Measurements from ENCODE around the gene TOP1. TPM values are rescaled to one million over a fixed set of nuclear protein-coding genes. Genes with fewer than 3 reads are reported as not detected.

The TOP1 gene
- total and polyA plus RNA-seq, 9 of the 15 experiments (the other 6 are each of a cell fraction or from before 2014, with no cell fraction given), result 26.4 to 127 (median 39.6) TPM

DNA sequence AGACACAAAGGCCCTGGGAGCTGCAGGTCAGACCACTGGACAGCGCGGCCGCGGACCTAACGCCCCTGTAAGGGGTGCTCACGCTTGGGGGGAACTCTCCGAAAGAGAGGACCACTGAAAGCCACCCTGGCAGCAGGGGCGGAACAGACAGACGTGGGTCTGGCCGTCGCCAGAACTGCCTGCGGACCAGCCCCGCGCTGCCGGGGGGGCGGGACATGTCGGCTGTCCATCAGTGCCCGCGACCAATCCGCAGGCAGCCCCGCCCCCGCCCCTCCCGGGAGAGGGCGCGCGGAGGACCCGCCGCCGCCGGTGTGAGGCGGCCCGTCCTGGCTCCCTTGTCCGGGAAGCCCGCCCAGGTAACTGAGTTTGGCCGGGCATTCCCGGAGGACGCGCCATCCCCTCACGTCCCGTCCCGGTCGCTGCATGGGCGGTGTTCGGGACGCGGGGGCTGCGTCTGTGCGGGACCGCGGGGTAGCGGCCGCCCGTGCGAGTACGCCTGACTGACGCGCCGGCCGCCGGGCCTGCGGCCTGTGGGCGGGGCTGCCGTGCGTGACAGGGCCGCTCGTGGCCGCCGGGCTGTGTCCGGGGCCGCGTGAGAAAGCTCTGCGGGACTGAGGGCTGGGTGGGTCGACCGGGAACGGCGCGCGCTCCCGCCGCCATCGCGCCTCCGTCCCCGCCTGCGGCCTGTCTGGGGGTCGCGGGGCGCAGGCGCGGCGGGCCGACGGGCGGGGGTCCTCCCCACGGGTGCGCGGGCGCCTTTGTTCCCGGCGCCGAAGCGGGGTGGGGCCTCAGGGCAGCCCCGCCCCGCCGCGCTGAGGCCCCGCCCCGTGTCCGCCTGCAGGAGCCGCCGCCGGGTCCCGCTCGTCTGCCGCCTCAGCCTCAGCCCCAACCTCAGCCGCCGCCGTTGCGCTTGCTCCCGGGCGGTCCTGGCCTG lies 108.3 kb downstream of the TOP1 start, which contains the start of gene PLCG1 (continued):
- TF ChIP-seq, protein P1, sequence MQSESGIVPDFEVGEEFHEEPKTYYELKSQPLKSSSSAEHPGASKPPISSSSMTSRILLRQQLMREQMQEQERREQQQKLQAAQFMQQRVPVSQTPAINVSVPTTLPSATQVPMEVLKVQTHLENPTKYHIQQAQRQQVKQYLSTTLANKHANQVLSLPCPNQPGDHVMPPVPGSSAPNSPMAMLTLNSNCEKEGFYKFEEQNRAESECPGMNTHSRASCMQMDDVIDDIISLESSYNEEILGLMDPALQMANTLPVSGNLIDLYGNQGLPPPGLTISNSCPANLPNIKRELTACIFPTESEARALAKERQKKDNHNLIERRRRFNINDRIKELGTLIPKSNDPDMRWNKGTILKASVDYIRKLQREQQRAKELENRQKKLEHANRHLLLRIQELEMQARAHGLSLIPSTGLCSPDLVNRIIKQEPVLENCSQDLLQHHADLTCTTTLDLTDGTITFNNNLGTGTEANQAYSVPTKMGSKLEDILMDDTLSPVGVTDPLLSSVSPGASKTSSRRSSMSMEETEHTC (IDR thresholded peaks at IDR 0.05), result 0 out of 2 replicates have a peak, but pooled peaks have one; percentile 23
- TF ChIP-seq NR2C2 (CRISPR knock-in tag; IDR thresholded peaks at IDR 0.05) (0 out of 2 replicates have a peak, but pooled peaks have one; percentile 43), NR2C2 (tag; IDR thresholded peaks at IDR 0.05) (no peak), ZNF3 (CRISPR knock-in tag; IDR thresholded peaks at IDR 0.05) (no peak), CXXC5 (CRISPR knock-in tag; IDR thresholded peaks at IDR 0.05) (peak; percentile 92), FOXJ2 (tag; IDR thresholded peaks at IDR 0.05) (no peak), JUN (IDR thresholded peaks at IDR 0.05; ENCODE audit: borderline replicate concordance, low read depth, low read length) (peak; percentile 36; the same call in 1 of the 2 replicates), JUN (CRISPR knock-in tag; IDR thresholded peaks at IDR 0.05; ENCODE audit: borderline replicate concordance) (no peak), SP1 (CRISPR knock-in tag; IDR thresholded peaks at IDR 0.05) (peak; percentile 83), CBX3 (IDR thresholded peaks at IDR 0.05; ENCODE audit: borderline replicate concordance in 1 of 2, low read length in 2 of 2) (no peak), NR4A1 (CRISPR knock-in tag; IDR thresholded peaks at IDR 0.05) (no peak), NR4A1 (tag; IDR thresholded peaks at IDR 0.05) (0 out of 2 replicates have a peak, but pooled peaks have one; percentile 21), ZNF507 (tag; conservative IDR thresholded peaks at IDR 0.05) (no peak), POLR3G (IDR thresholded peaks at IDR 0.05; ENCODE audit: extremely low read depth, insufficient read length, insufficient replicate concordance) (no peak), TCF7 (IDR thresholded peaks at IDR 0.05; ENCODE audit: borderline replicate concordance) (no peak), STAG1 (CRISPR knock-in tag; IDR thresholded peaks at IDR 0.05; ENCODE audit: borderline replicate concordance) (no peak)
- TF ChIP-seq, protein P2, sequence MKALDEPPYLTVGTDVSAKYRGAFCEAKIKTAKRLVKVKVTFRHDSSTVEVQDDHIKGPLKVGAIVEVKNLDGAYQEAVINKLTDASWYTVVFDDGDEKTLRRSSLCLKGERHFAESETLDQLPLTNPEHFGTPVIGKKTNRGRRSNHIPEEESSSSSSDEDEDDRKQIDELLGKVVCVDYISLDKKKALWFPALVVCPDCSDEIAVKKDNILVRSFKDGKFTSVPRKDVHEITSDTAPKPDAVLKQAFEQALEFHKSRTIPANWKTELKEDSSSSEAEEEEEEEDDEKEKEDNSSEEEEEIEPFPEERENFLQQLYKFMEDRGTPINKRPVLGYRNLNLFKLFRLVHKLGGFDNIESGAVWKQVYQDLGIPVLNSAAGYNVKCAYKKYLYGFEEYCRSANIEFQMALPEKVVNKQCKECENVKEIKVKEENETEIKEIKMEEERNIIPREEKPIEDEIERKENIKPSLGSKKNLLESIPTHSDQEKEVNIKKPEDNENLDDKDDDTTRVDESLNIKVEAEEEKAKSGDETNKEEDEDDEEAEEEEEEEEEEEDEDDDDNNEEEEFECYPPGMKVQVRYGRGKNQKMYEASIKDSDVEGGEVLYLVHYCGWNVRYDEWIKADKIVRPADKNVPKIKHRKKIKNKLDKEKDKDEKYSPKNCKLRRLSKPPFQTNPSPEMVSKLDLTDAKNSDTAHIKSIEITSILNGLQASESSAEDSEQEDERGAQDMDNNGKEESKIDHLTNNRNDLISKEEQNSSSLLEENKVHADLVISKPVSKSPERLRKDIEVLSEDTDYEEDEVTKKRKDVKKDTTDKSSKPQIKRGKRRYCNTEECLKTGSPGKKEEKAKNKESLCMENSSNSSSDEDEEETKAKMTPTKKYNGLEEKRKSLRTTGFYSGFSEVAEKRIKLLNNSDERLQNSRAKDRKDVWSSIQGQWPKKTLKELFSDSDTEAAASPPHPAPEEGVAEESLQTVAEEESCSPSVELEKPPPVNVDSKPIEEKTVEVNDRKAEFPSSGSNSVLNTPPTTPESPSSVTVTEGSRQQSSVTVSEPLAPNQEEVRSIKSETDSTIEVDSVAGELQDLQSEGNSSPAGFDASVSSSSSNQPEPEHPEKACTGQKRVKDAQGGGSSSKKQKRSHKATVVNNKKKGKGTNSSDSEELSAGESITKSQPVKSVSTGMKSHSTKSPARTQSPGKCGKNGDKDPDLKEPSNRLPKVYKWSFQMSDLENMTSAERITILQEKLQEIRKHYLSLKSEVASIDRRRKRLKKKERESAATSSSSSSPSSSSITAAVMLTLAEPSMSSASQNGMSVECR (CRISPR knock-in tag; IDR thresholded peaks at IDR 0.05), result 0 out of 2 replicates have a peak, but pooled peaks have one; percentile 8
- TF ChIP-seq, protein P3, sequence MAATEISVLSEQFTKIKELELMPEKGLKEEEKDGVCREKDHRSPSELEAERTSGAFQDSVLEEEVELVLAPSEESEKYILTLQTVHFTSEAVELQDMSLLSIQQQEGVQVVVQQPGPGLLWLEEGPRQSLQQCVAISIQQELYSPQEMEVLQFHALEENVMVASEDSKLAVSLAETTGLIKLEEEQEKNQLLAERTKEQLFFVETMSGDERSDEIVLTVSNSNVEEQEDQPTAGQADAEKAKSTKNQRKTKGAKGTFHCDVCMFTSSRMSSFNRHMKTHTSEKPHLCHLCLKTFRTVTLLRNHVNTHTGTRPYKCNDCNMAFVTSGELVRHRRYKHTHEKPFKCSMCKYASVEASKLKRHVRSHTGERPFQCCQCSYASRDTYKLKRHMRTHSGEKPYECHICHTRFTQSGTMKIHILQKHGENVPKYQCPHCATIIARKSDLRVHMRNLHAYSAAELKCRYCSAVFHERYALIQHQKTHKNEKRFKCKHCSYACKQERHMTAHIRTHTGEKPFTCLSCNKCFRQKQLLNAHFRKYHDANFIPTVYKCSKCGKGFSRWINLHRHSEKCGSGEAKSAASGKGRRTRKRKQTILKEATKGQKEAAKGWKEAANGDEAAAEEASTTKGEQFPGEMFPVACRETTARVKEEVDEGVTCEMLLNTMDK (IDR thresholded peaks at IDR 0.05; ENCODE audit: borderline replicate concordance, insufficient read depth, low read depth, low read length, poor library complexity, severe bottlenecking), result no peak
